ENCODE measurements around the gene RBSN. TPM values are rescaled to one million over a fixed set of nuclear protein-coding genes. Genes with fewer than 3 reads are reported as not detected.

The RBSN gene
- total RNA-seq, 1 donor from 2014 or later = 17.3 TPM

- peaks cover 19% of the 10 kb centered on the region for H3K27me3 ChIP-seq (ENCODE audit: low read depth)
- no peaks in the 10 kb centered on the region for H3K36me3 ChIP-seq
- H3K4me1 ChIP-seq = peaks cover 12% of the 10 kb centered on the region
- H3K27ac ChIP-seq (replicated peaks) = no peak overlapping the region
- TF ChIP-seq CTCF (IDR thresholded peaks at IDR 0.05; ENCODE audit: borderline replicate concordance) = no peak
- intact Hi-C loops (cut with micrococcal nuclease) = no loop called here
- DNase-seq = no peak
- no peaks in the 10 kb centered on the region for H3K9me3 ChIP-seq (replicated peaks)
- H3K4me3 ChIP-seq = no peak overlapping the region
Measured at GRCh38 chr3:15121936-15122335, 23.0 kb upstream of the RBSN start.

- Histone ChIP-seq H3K36me3 (no peaks in the 10 kb centered on the region), H3K27ac (replicated peaks) (no peak overlapping the region), H3K9me3 (replicated peaks) (peaks cover 2% of the 10 kb centered on the region), H3K27me3 (ENCODE audit: low read depth) (peaks cover 19% of the 10 kb centered on the region), H3K4me3 (no peak overlapping the region), H3K4me1 (peaks cover 18% of the 10 kb centered on the region)
- no peak for TF ChIP-seq CTCF (IDR thresholded peaks at IDR 0.05; ENCODE audit: borderline replicate concordance)
- intact Hi-C loops (cut with micrococcal nuclease) = no loop called here
- no peak for DNase-seq
Measured at GRCh38 chr3:15120986-15121385, 22.0 kb upstream of the RBSN start.

- H3K27ac ChIP-seq (replicated peaks) = peak overlapping the region; percentile 55
- peaks cover 18% of the 10 kb centered on the region for H3K4me1 ChIP-seq
- H3K9me3 ChIP-seq (replicated peaks) = peaks cover 5% of the 10 kb centered on the region
- H3K36me3 ChIP-seq = no peaks in the 10 kb centered on the region
- H3K27me3 ChIP-seq (ENCODE audit: low read depth) = peaks cover 19% of the 10 kb centered on the region
- no peak overlapping the region for H3K4me3 ChIP-seq
- no peak for TF ChIP-seq CTCF (IDR thresholded peaks at IDR 0.05; ENCODE audit: borderline replicate concordance)
- DNase-seq = no peak
- intact Hi-C loops (cut with micrococcal nuclease) = no loop called here
Measured at GRCh38 chr3:15117011-15117410, 18.1 kb upstream of the RBSN start.

- no peak overlapping the region for H3K4me3 ChIP-seq
- DNase-seq = no peak
- peak overlapping the region; percentile 55 for H3K27ac ChIP-seq (replicated peaks)
- peaks cover 19% of the 10 kb centered on the region for H3K27me3 ChIP-seq (ENCODE audit: low read depth)
- H3K4me1 ChIP-seq = peaks cover 18% of the 10 kb centered on the region
- no peaks in the 10 kb centered on the region for H3K36me3 ChIP-seq
- TF ChIP-seq CTCF (IDR thresholded peaks at IDR 0.05; ENCODE audit: borderline replicate concordance) = no peak
- H3K9me3 ChIP-seq (replicated peaks) = peaks cover 5% of the 10 kb centered on the region
- intact Hi-C loops (cut with micrococcal nuclease) = no loop called here
Measured at GRCh38 chr3:15116032-15116669, 17.2 kb upstream of the RBSN start.

- no peak for DNase-seq
- intact Hi-C loops (cut with micrococcal nuclease) = no loop called here
- Histone ChIP-seq H3K27me3 (ENCODE audit: low read depth) (peaks cover 17% of the 10 kb centered on the region), H3K4me1 (peaks cover 18% of the 10 kb centered on the region), H3K27ac (replicated peaks) (no peak overlapping the region), H3K9me3 (replicated peaks) (peaks cover 5% of the 10 kb centered on the region), H3K4me3 (no peak overlapping the region), H3K36me3 (no peaks in the 10 kb centered on the region)
- no peak for TF ChIP-seq CTCF (IDR thresholded peaks at IDR 0.05; ENCODE audit: borderline replicate concordance)
Measured at GRCh38 chr3:15114466-15115358, 15.8 kb upstream of the RBSN start.

Data from left ventricle myocardium inferior (tissue), 1 donor.